Natural killer cell (primary cell): Measurements from ENCODE around the gene CTNNA3. TPM values are rescaled to one million over a fixed set of nuclear protein-coding genes. Genes with fewer than 3 reads are reported as not detected.

Source experiments
- ATAC-seq, 3 donors: fragments of 150-1000 bp in 2 of 3; fragments of 200-7000 bp in 1 of 3; cut with Tn5 transposase; 1 replicate in 1 of 3; 2 replicates in 2 of 3; pipeline ENCODE4 v1.10.0; 2021; ENCODE audit warnings: mild to moderate bottlenecking in 2 of 3, moderate library complexity in 2 of 3
- DNase-seq, 2 donors: peaks; one replicate each; pipeline versions ENCODE4 v3.0.0 to v3.0.0-alpha.2; 2013 to 2021; ENCODE audit warnings: mixed read lengths in 1 of 2
- H3K27ac ChIP-seq: one replicate; pipeline ENCODE4 v1.5.1; 2013; ENCODE audit warnings: mild to moderate bottlenecking, low read length
- H3K27me3 ChIP-seq: one replicate; pipeline ENCODE4 v1.6.1; 2013; ENCODE audit warnings: low read length; ENCODE audit not compliant: control insufficient read depth, insufficient read depth
- H3K36me3 ChIP-seq: one replicate; pipeline ENCODE4 v1.6.1; 2013; ENCODE audit warnings: low read length; ENCODE audit not compliant: control insufficient read depth, insufficient read depth
- H3K4me1 ChIP-seq: one replicate; pipeline ENCODE4 v1.6.1; 2013; ENCODE audit warnings: low read length; ENCODE audit not compliant: control insufficient read depth, insufficient read depth
- H3K4me3 ChIP-seq: one replicate; pipeline ENCODE4 v1.5.1; 2013; ENCODE audit warnings: low read length
- H3K9me3 ChIP-seq: one replicate; pipeline ENCODE4 v1.6.1; 2013; ENCODE audit warnings: low read length; ENCODE audit not compliant: control insufficient read depth, insufficient read depth
- H3K27ac Mint-ChIP-seq, 2 donors: one replicate each; pipeline ENCODE4 v1.8.0; 2022; ENCODE audit warnings: mild to moderate bottlenecking in 2 of 2, mixed read lengths in 2 of 2, moderate library complexity in 1 of 2
- H3K27me3 Mint-ChIP-seq, 2 donors: one replicate each; pipeline ENCODE4 v1.8.0; 2022; ENCODE audit warnings: low read depth in 2 of 2, mixed read lengths in 2 of 2
- H3K36me3 Mint-ChIP-seq: one replicate; pipeline ENCODE4 v1.8.0; 2022; ENCODE audit warnings: mixed read lengths
- H3K4me1 Mint-ChIP-seq, 2 donors: one replicate each; pipeline ENCODE4 v1.8.0; 2022; ENCODE audit warnings: mixed read lengths in 2 of 2
- H3K4me3 Mint-ChIP-seq: one replicate; pipeline ENCODE4 v1.8.0; 2022; ENCODE audit warnings: mild to moderate bottlenecking, moderate library complexity, mixed read lengths
- H3K9me3 Mint-ChIP-seq, 2 donors: one replicate each; pipeline ENCODE4 v1.8.0; 2022; ENCODE audit warnings: mixed read lengths in 2 of 2
- WGBS: methylation state at CpG from one replicate; pipeline ENCODE4 v1.1.7; 2013; ENCODE audit warnings: missing lambda C conversion rate; ENCODE audit not compliant: insufficient coverage; 5-methylcytosine and 5-hydroxymethylcytosine counted together
- intact Hi-C: fragments of 100-400 bp; cut with micrococcal nuclease; formaldehyde crosslinking; loops from one replicate; pipeline ENCODE4 v1.14.2; 2022
- total RNA-seq, 4 donors: library from RNA; stranded (reverse); fragments of 120-200 nt in 1 of 4; gene quantifications; one replicate each; pipeline versions ENCODE4 v1.2.3 to v1.2.4, GENCODE V29; 2013 to 2022
- TF ChIP-seq, protein P1 (sequence below): fragments of 200-600 bp; IDR thresholded peaks from one replicate; pipeline ENCODE4 v1.8.0; 2022; ENCODE audit warnings: antibody characterized with exemption

CTNNA3 gene
- total RNA-seq, 3 donors from 2014 or later (not counting 1 experiment from before 2014, with no cell fraction given), result not detected

DNA sequence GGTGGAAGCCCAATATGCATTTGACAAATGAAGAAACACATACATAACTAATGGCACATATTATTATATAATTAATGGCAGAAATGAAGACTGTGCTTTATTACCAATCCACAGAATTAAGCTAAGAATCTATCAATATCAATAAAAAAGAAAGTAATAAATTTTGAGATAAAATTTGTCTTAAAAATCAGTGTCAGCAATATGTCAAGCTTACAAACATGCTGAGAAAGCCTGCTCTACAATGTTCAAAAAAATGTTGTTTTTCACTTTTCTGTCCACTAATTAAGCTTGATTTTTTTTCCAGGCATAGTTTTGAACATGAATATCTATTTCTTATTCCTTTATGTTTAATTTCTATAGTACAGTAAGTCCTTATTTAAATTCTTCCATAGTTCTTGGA, 1491.2 kb downstream of the CTNNA3 start:
- intact Hi-C loops, result no loop called here

DNA sequence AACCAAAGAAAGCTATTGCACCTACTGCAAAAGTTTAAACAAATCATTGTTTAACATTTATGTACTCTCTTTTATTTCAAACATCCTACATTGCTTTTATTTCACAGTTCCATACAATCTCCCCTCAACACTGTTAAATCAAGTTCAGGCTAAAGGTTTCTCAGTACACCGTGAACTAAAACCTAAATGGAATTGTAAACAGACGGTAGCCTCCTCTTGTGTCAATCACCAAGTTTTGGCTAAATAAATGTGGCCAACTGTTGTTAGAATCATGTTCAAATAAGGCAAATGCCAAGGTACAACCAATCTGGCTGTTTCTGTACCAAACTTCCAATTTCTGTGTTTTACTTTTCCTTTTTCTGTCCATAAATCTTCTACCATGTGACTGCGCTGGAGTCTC, 1493.9 kb downstream of the CTNNA3 start:
- H3K27me3 Mint-ChIP-seq, result no peaks in the 10 kb centered on the region
- H3K36me3 Mint-ChIP-seq, result no peaks in the 10 kb centered on the region
- H3K27ac Mint-ChIP-seq, result no peak overlapping the region
- Histone ChIP-seq H3K36me3 (no peaks in the 10 kb centered on the region), H3K4me1 (no peaks in the 10 kb centered on the region), H3K27me3 (no peaks in the 10 kb centered on the region), H3K9me3 (no peaks in the 10 kb centered on the region), H3K27ac (no peak overlapping the region), H3K4me3 (no peak overlapping the region)
- peaks cover 7 to 14% of the 10 kb centered on the region in 2 donors for H3K9me3 Mint-ChIP-seq
- no peak overlapping the region for H3K4me3 Mint-ChIP-seq
- DNase-seq (no peak), ATAC-seq (no peak)
- WGBS, result 97% methylated on average over 3 of the region's 3 CpGs
- intact Hi-C loops, result no loop called here
- H3K4me1 Mint-ChIP-seq, result no peaks in the 10 kb centered on the region
- TF ChIP-seq, protein P1, sequence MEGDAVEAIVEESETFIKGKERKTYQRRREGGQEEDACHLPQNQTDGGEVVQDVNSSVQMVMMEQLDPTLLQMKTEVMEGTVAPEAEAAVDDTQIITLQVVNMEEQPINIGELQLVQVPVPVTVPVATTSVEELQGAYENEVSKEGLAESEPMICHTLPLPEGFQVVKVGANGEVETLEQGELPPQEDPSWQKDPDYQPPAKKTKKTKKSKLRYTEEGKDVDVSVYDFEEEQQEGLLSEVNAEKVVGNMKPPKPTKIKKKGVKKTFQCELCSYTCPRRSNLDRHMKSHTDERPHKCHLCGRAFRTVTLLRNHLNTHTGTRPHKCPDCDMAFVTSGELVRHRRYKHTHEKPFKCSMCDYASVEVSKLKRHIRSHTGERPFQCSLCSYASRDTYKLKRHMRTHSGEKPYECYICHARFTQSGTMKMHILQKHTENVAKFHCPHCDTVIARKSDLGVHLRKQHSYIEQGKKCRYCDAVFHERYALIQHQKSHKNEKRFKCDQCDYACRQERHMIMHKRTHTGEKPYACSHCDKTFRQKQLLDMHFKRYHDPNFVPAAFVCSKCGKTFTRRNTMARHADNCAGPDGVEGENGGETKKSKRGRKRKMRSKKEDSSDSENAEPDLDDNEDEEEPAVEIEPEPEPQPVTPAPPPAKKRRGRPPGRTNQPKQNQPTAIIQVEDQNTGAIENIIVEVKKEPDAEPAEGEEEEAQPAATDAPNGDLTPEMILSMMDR, result no peak

More for the DNA sequence above, 1491.2 kb downstream of the CTNNA3 start:
- Histone ChIP-seq H3K27ac (no peak overlapping the region), H3K9me3 (no peaks in the 10 kb centered on the region), H3K4me1 (no peaks in the 10 kb centered on the region), H3K36me3 (no peaks in the 10 kb centered on the region), H3K4me3 (no peak overlapping the region), H3K27me3 (no peaks in the 10 kb centered on the region)
- ATAC-seq, result no peak
- Mint-ChIP-seq H3K27me3 (no peaks in the 10 kb centered on the region), H3K9me3 (peaks cover 11 to 18% of the 10 kb centered on the region in 2 donors), H3K36me3 (no peaks in the 10 kb centered on the region), H3K4me3 (no peak overlapping the region), H3K27ac (no peak overlapping the region), H3K4me1 (no peaks in the 10 kb centered on the region)
- TF ChIP-seq, protein P1, result no peak
- DNase-seq, result no peak

DNA sequence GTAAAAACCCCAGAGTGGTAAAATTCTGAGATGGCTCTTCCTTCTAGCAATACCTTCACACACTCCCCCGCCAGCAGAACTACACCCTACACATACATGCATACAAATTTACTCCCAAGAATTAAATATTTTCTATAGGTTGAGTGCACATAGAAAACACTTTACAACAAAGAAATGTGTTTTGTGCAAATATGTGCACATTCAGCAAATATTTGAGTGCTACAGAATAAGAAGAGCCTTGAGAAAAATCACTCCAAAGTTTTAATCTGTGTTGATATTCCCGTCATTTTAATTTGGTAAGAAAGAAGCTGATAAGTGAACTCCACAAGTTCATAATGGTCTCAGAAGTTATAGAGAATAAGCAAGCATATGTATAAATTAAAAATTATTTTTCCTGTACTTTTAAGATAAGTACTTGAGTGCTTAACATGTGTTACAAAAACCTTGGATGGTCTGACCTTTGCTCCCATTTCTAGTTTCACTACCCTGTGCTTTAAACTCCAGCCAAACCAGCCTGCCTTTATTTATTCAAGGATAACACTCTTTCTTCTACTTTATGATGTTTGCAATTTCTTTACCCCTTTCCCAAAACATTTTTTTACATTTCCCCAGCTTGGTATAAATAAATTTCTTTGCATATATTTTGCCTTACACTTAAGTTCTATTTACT, 1503.7 kb downstream of the CTNNA3 start:
- no peak overlapping the region for H3K27ac Mint-ChIP-seq
- Histone ChIP-seq H3K27me3 (no peaks in the 10 kb centered on the region), H3K9me3 (no peaks in the 10 kb centered on the region), H3K27ac (no peak overlapping the region), H3K36me3 (no peaks in the 10 kb centered on the region), H3K4me3 (no peak overlapping the region), H3K4me1 (no peaks in the 10 kb centered on the region)
- no peaks in the 10 kb centered on the region for H3K4me1 Mint-ChIP-seq
- ATAC-seq (no peak), DNase-seq (no peak)
- H3K36me3 Mint-ChIP-seq, result no peaks in the 10 kb centered on the region
- H3K27me3 Mint-ChIP-seq, result no peaks in the 10 kb centered on the region
- peaks cover 2 to 5% of the 10 kb centered on the region in 2 donors for H3K9me3 Mint-ChIP-seq
- WGBS, result 100% methylated on average over 1 of the region's 2 CpGs
- TF ChIP-seq, protein P1, result no peak
- H3K4me3 Mint-ChIP-seq, result no peak overlapping the region
- intact Hi-C loops, result no loop called here

DNA sequence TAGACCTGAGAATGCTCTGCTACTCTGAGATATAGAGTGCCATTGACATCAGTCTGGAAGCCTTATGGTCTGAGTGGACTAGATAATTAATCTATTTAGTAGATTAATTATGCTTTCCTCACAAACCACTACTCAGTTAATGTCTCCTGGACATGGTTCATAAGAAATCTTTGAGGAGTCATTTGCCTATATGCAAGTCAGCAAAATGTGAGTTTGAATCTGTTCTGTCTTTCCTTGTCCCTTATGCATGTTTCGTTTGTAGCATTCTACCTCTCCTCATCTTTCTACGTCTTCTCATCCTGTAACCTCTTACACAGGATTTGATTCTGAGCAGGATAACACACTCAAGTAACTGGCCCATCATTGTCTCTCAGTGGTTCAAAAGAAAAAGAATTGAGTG, 1505.6 kb downstream of the CTNNA3 start:
- Mint-ChIP-seq H3K27ac (no peak overlapping the region), H3K27me3 (no peaks in the 10 kb centered on the region), H3K36me3 (no peaks in the 10 kb centered on the region), H3K9me3 (peaks cover 4 to 7% of the 10 kb centered on the region in 2 donors), H3K4me1 (no peaks in the 10 kb centered on the region), H3K4me3 (no peak overlapping the region)
- H3K27ac ChIP-seq, result no peak overlapping the region
- WGBS, result 88% methylated on average over 2 of the region's 2 CpGs
- H3K9me3 ChIP-seq, result no peaks in the 10 kb centered on the region
- H3K4me3 ChIP-seq, result no peak overlapping the region
- H3K27me3 ChIP-seq, result no peaks in the 10 kb centered on the region
- ATAC-seq, result no peak
- H3K36me3 ChIP-seq, result no peaks in the 10 kb centered on the region
- TF ChIP-seq, protein P1, result no peak
- DNase-seq, result no peak
- intact Hi-C loops, result no loop called here
- no peaks in the 10 kb centered on the region for H3K4me1 ChIP-seq
